HepG2 (cell line): ENCODE results near the gene RPS6KL1.

Experiments
- ARHGAP35 ChIP-seq: sonication (generic); formaldehyde crosslinking; IDR thresholded peaks from 2 replicates; pipeline ENCODE4 v1.9.0; 2022; ENCODE audit warnings: mild to moderate bottlenecking, inconsistent platforms, moderate library complexity, missing genetic modification reagents, borderline replicate concordance
- ELF1 ChIP-seq: sonication (generic); formaldehyde crosslinking; IDR thresholded peaks from 2 replicates; pipeline ENCODE4 v1.4.0; 2020; ENCODE audit warnings: missing genetic modification reagents
- KAT7 ChIP-seq: IDR thresholded peaks from 2 replicates; pipeline ENCODE4 v1.6.1; 2018; ENCODE audit warnings: borderline replicate concordance, missing compliant biosample characterization
- NFKBIZ ChIP-seq: IDR thresholded peaks from 2 replicates; pipeline ENCODE4 v1.6.1; 2018; ENCODE audit warnings: missing genetic modification reagents, missing compliant biosample characterization
- POLR2A ChIP-seq, 2 experiments: IDR thresholded peaks; 2 replicates each; pipeline ENCODE4 v1.6.1; 2011; ENCODE audit warnings: low read depth in 2 of 2, low read length in 2 of 2, mild to moderate bottlenecking in 1 of 2, moderate library complexity in 1 of 2; ENCODE audit not compliant: insufficient read depth in 1 of 2
- POLR2AphosphoS5 ChIP-seq: IDR thresholded peaks from 2 replicates; pipeline ENCODE4 v1.6.1; 2012; ENCODE audit warnings: low read depth, low read length
- SMAD1 ChIP-seq: sonication (generic); formaldehyde crosslinking; IDR thresholded peaks from 2 replicates; pipeline ENCODE4 v1.4.0; 2020; ENCODE audit warnings: missing genetic modification reagents, low read depth, mild to moderate bottlenecking, borderline replicate concordance
- TCF7L2 ChIP-seq: IDR thresholded peaks from 2 replicates; pipeline ENCODE4 v1.6.1; 2011; ENCODE audit warnings: mild to moderate bottlenecking, low read depth, low read length, moderate library complexity
- ZNF431 ChIP-seq: sonication (generic); formaldehyde crosslinking; IDR thresholded peaks from 2 replicates; pipeline ENCODE4 v1.9.0; 2022; ENCODE audit warnings: missing genetic modification reagents, low read depth, mild to moderate bottlenecking, borderline replicate concordance
- TF ChIP-seq, protein P1 (sequence below): sonication (generic); formaldehyde crosslinking; IDR thresholded peaks from 2 replicates; pipeline ENCODE4 v1.5.0; 2020; ENCODE audit warnings: mild to moderate bottlenecking, missing genetic modification reagents, moderate library complexity

DNA sequence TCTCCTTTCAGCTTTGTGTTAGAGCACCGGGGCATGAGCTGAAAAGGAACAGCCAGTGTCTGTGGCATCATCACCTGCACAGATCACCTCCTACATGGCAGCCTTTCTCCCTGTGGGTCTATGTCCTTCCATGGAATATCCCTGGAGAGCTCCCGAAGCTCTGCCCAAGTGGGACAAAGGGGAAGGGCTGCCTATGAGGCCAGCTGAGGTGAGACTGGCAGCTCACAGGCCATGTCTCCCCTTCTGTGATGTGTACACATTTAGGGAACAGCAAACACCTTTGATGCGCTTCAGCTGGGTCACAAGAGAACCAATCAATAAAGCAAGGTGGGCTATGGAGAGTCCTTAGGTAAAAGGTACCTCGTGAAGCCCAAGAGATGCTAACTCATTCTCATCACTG lies 51.2 kb downstream of the RPS6KL1 start:
- TF ChIP-seq POLR2A (IDR thresholded peaks at IDR 0.05; ENCODE audit: insufficient read depth in 1 of 2, low read depth in 2 of 2, low read length in 2 of 2) (no peak), KAT7 (CRISPR knock-in tag) (no peak), ARHGAP35 (CRISPR knock-in tag) (no peak), TCF7L2 (no peak), ZNF431 (no peak), POLR2AphosphoS5 (no peak), SMAD1 (no peak), ELF1 (CRISPR knock-in tag) (no peak), NFKBIZ (CRISPR knock-in tag) (no peak)
- TF ChIP-seq, protein P1, sequence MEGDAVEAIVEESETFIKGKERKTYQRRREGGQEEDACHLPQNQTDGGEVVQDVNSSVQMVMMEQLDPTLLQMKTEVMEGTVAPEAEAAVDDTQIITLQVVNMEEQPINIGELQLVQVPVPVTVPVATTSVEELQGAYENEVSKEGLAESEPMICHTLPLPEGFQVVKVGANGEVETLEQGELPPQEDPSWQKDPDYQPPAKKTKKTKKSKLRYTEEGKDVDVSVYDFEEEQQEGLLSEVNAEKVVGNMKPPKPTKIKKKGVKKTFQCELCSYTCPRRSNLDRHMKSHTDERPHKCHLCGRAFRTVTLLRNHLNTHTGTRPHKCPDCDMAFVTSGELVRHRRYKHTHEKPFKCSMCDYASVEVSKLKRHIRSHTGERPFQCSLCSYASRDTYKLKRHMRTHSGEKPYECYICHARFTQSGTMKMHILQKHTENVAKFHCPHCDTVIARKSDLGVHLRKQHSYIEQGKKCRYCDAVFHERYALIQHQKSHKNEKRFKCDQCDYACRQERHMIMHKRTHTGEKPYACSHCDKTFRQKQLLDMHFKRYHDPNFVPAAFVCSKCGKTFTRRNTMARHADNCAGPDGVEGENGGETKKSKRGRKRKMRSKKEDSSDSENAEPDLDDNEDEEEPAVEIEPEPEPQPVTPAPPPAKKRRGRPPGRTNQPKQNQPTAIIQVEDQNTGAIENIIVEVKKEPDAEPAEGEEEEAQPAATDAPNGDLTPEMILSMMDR (CRISPR knock-in tag): no peak
